K562 (cell line): ENCODE results near the gene DIAPH1.

Experiments
- E2F6 ChIP-seq, 2 experiments: IDR thresholded peaks; 2 replicates each; pipeline ENCODE4 v1.6.1; 2011; ENCODE audit warnings: borderline replicate concordance in 1 of 2, control low read depth in 1 of 2, low read depth in 1 of 2, low read length in 1 of 2, mild to moderate bottlenecking in 1 of 2, mixed read lengths in 1 of 2, moderate library complexity in 1 of 2; ENCODE audit not compliant: insufficient read depth in 1 of 2, insufficient read length in 1 of 2, poor library complexity in 1 of 2, severe bottlenecking in 1 of 2; ENCODE audit errors: extremely low read depth in 1 of 2
- JUNB ChIP-seq: fragments of 450-650 bp; formaldehyde crosslinking; conservative IDR thresholded peaks from 2 replicates; pipeline ENCODE4 v1.4.0; 2020; ENCODE audit warnings: mild to moderate bottlenecking
- POLR2AphosphoS5 ChIP-seq: IDR thresholded peaks from 2 replicates; pipeline ENCODE4 v1.6.1; 2011; ENCODE audit warnings: mild to moderate bottlenecking, low read depth, low read length, moderate library complexity; ENCODE audit not compliant: control insufficient read depth, insufficient read depth
- SRSF7 ChIP-seq: fragments of 200-400 bp; formaldehyde crosslinking; optimal IDR thresholded peaks from 2 replicates; pipeline ENCODE3; 2017; ENCODE audit warnings: mild to moderate bottlenecking, low read depth, low read length
- ZC3H11A ChIP-seq: IDR thresholded peaks from 2 replicates; pipeline ENCODE4 v1.6.1; 2012; ENCODE audit warnings: low read depth, low read length, improper control_type of control experiment
- ZNF780A ChIP-seq: fragments of 250-450 bp; sonication (Bioruptor Pico); IDR thresholded peaks from 2 replicates; pipeline ENCODE4 v1.5.0; 2021; ENCODE audit warnings: mild to moderate bottlenecking

DNA sequence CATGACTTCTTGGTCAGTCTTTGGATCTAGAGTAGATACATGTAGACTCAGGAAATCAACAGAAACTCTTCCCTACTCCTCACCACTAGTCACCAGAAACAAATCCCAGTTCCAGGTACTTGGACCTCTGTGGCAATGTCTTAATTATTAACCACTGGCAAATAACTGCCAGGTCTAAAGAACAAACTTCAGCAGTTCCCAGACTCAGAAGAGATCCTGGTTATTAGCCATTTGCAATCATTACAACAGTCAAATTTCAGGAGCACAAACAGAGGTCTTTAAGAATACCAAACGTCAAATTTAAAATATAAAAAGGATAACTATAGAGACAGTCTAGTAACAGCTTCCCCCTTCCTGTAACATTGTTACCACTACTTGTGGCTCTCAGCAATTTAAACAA is 10.2 kb downstream of the DIAPH1 start:
- TF ChIP-seq SRSF7 (no peak), ZNF780A (no peak), ZC3H11A (no peak), POLR2AphosphoS5 (no peak), E2F6 (IDR thresholded peaks at IDR 0.05; ENCODE audit: borderline replicate concordance in 1 of 2, extremely low read depth in 1 of 2, insufficient read depth in 1 of 2, insufficient read length in 1 of 2, low read depth in 1 of 2, low read length in 1 of 2, poor library complexity in 1 of 2, severe bottlenecking in 1 of 2) (no peak), JUNB (CRISPR knock-in tag) (no peak)
